ENCODE results near the gene ZEB2. TPM values are rescaled to one million over a fixed set of nuclear protein-coding genes. Genes with fewer than 3 reads are reported as not detected.

The ZEB2 gene
- total and polyA plus RNA-seq, 2 of the 13 experiments (the other 11 are each of a cell fraction or from before 2014, with no cell fraction given) = 0.07 TPM; not detected in 1

- no peak for TF ChIP-seq LRRFIP1 (CRISPR knock-in tag; conservative IDR thresholded peaks at IDR 0.05)
- TF ChIP-seq ZNF629 (CRISPR knock-in tag; conservative IDR thresholded peaks at IDR 0.05) = no peak
- TF ChIP-seq ZSCAN30 (CRISPR knock-in tag; IDR thresholded peaks at IDR 0.05) = no peak
- TF ChIP-seq CC2D1A (CRISPR knock-in tag; IDR thresholded peaks at IDR 0.05) = no peak
- TF ChIP-seq ZBTB14 (CRISPR knock-in tag; IDR thresholded peaks at IDR 0.05) = no peak
- TF ChIP-seq FOXJ3 (CRISPR knock-in tag; IDR thresholded peaks at IDR 0.05; ENCODE audit: borderline replicate concordance) = no peak
- no peak for TF ChIP-seq NCOR1 (IDR thresholded peaks at IDR 0.05; ENCODE audit: borderline replicate concordance, low read length)
- no peak for TF ChIP-seq ZSCAN21 (CRISPR knock-in tag; IDR thresholded peaks at IDR 0.05; ENCODE audit: borderline replicate concordance)
- no peak for TF ChIP-seq AKNA (CRISPR knock-in tag; IDR thresholded peaks at IDR 0.05; ENCODE audit: borderline replicate concordance)
- no peak for TF ChIP-seq FOXK2 (IDR thresholded peaks at IDR 0.05)
Measured at GRCh38 chr2:144518748-144519596, 947 bp downstream of the ZEB2 start (continued).

Measured in HepG2 (cell line).